Left ventricle myocardium inferior (tissue), 1 donor: ENCODE data around the gene OCSTAMP. TPM values are rescaled to one million over a fixed set of nuclear protein-coding genes. Genes with fewer than 3 reads are reported as not detected.

Experiments
- DNase-seq: peaks from one replicate; pipeline ENCODE4 v3.0.0-alpha.2; 2020
- H3K27ac ChIP-seq: fragments of 200-600 bp; replicated peaks from 2 replicates; pipeline ENCODE4 v1.8.0; 2021
- H3K27me3 ChIP-seq: fragments of 200-600 bp; 2 replicates; pipeline ENCODE4 v1.8.0; 2021; ENCODE audit warnings: low read depth
- H3K36me3 ChIP-seq: fragments of 200-600 bp; 2 replicates; pipeline ENCODE4 v1.8.0; 2021
- H3K4me1 ChIP-seq: fragments of 200-600 bp; 2 replicates; pipeline ENCODE4 v1.8.0; 2021
- H3K4me3 ChIP-seq: fragments of 200-600 bp; 2 replicates; pipeline ENCODE4 v1.8.0; 2021; ENCODE audit warnings: mild to moderate bottlenecking, moderate library complexity
- H3K9me3 ChIP-seq: fragments of 200-600 bp; replicated peaks from 2 replicates; pipeline ENCODE4 v1.8.0; 2021
- intact Hi-C: fragments of 100-400 bp; cut with micrococcal nuclease; formaldehyde crosslinking; loops from one replicate; pipeline ENCODE4 v1.11.0; 2022
- total RNA-seq: library from RNA; stranded (reverse); fragmentation: NEBNext Ultra II Directional; extraction: Animal tissue kit (Norgen Biotek cat#: 25700); gene quantifications from one replicate; pipeline ENCODE4 v1.2.1, GENCODE V29; 2021
- TF ChIP-seq, protein P1 (sequence below): fragments of 200-600 bp; IDR thresholded peaks from 2 replicates; pipeline ENCODE4 v1.8.0; 2021; ENCODE audit warnings: antibody characterized with exemption, mild to moderate bottlenecking, borderline replicate concordance
- donor health status: DM: no; HTN: yes; CAD: no; lungs with severe emphysema.

Gene OCSTAMP
- total RNA-seq, 1 donor from 2014 or later: not detected

DNA sequence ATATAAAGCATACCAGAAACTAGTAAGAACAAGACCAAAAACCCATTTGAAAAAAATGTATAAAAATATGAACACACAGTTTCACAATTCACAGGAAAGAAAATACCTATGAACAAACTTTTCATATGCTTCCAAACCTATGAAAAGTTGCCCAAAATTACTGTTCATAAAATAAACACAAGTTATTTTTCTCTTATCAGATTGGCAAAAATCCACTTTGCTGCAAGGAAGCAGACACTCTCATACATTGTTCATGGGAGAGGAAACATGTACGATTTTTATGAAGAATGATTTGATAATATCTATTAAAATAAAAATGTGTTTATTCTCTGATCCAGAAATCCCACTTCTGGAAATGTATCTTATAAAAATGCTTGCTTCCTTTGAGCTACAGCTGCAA is 40.0 kb upstream of the OCSTAMP start:
- Histone ChIP-seq H3K27me3 (no peaks in the 10 kb centered on the region), H3K4me1 (no peaks in the 10 kb centered on the region), H3K36me3 (no peaks in the 10 kb centered on the region), H3K9me3 (peaks cover 5% of the 10 kb centered on the region), H3K27ac (no peak overlapping the region), H3K4me3 (no peak overlapping the region)
- TF ChIP-seq, protein P1, sequence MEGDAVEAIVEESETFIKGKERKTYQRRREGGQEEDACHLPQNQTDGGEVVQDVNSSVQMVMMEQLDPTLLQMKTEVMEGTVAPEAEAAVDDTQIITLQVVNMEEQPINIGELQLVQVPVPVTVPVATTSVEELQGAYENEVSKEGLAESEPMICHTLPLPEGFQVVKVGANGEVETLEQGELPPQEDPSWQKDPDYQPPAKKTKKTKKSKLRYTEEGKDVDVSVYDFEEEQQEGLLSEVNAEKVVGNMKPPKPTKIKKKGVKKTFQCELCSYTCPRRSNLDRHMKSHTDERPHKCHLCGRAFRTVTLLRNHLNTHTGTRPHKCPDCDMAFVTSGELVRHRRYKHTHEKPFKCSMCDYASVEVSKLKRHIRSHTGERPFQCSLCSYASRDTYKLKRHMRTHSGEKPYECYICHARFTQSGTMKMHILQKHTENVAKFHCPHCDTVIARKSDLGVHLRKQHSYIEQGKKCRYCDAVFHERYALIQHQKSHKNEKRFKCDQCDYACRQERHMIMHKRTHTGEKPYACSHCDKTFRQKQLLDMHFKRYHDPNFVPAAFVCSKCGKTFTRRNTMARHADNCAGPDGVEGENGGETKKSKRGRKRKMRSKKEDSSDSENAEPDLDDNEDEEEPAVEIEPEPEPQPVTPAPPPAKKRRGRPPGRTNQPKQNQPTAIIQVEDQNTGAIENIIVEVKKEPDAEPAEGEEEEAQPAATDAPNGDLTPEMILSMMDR: no peak
- intact Hi-C loops: no loop called here
- DNase-seq: no peak

DNA sequence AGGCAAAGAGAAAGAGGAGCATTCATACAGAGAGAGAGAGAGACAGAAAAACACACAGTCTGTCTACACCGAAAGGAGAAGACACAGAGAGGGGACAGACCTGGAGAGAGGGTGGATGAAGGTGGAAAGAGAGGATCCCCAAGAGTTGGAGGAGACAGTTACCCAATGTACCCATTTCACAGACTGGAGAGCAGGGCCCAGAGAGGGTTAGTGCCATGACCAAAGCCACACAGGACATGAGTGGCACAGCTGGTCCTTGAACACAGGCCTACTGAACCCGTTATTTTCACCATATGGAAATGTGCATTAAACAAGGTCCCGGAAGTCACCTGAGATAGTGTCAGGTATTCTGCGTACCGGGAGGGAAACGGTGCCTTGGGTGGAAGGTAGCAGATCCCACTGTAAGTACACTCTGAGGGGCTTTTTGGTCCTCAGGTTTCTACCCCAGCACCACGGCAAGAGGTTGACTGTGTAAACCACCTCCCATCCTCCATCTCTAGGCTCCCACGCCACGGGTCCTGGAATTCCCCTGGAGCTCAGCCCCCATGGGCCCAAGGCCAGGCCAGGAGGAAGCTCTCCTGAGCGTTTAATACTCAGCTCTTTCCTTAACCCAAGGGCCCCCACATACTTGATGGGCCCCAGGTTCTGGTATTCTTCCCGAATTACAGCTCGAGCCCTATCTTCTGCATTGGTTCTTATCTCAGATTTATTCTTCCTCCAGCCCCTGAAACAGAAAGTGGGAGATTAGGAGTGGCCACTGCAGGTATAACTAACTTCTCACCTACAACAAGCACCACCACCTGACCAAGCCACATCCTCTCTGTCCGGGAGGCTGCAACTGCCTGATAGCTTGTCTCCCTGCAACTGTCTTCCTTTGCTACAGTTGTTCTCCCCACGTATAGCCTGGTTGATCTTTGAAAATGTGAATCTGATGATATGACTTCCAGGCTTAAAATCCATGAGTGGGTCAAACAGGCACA is 38.4 kb upstream of the OCSTAMP start:
- H3K4me1 ChIP-seq: no peaks in the 10 kb centered on the region
- TF ChIP-seq, protein P1: no peak
- peaks cover 2% of the 10 kb centered on the region for H3K27me3 ChIP-seq
- no peak overlapping the region for H3K4me3 ChIP-seq
- intact Hi-C loops: no loop called here
- no peaks in the 10 kb centered on the region for H3K36me3 ChIP-seq
- no peak overlapping the region for H3K27ac ChIP-seq
- no peak for DNase-seq
- H3K9me3 ChIP-seq: peaks cover 5% of the 10 kb centered on the region

DNA sequence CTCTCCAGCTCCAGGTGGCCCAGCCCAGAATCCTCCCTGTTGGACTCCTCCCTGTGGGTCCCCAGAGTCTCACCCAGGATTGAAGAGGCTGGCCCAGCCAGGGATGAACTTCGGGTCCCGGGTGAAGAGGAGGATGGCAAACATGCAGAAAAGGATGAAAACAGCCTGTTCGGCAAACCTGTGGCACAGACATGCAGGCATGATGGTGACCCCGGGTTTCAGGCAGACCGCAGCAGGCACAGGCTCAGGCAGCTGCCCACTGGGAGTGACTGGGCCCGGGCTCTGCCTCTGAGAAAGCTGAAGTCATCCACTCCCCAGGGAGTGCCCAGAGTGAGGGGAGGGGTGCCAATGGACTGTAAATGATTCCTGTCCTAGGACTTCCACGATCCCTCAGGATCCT is 37.5 kb upstream of the OCSTAMP start:
- no peak overlapping the region for H3K4me3 ChIP-seq
- no peaks in the 10 kb centered on the region for H3K4me1 ChIP-seq
- H3K27ac ChIP-seq: no peak overlapping the region
- no peak for DNase-seq
- peaks cover 10% of the 10 kb centered on the region for H3K27me3 ChIP-seq
- TF ChIP-seq, protein P1: no peak
- intact Hi-C loops: no loop called here
- peaks cover 3% of the 10 kb centered on the region for H3K9me3 ChIP-seq
- H3K36me3 ChIP-seq: no peaks in the 10 kb centered on the region

DNA sequence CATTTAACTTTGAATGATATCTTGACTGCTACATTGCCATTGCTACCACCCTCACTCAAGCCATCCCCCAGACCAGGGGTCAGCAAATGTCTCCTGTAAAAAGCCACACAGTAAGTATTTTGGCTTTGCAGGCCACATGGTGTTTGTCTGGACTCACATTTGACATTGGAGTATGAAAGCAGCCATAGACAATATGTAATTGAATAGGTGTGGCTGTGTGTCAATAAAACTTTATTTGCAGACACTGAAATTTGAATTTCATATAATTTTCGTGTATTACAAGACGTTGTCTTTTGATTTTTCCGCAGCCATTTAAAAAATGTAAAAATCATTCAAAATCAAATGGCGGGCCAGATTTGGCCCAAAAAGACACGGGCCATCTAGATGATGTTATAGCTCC is 36.3 kb upstream of the OCSTAMP start:
- intact Hi-C loops: no loop called here
- no peak for DNase-seq
- TF ChIP-seq, protein P1: no peak

DNA sequence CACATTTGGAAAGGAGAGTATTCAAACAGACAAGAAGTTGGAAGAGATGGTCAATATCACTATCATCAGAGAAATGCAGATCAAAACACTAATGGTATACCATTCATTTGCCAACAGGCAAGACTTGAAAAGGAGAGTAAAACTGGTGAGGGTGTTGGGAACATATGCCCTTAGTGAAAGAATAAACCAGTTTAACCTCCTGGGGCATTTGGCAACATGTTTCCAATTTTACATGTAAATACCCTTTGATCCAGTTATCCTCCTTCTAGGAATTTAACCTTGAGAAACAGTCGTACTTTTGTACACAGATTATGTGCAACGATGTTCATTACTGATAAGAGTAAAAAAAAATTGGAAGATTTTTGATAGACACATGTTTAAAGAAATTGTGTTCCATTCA is 34.1 kb upstream of the OCSTAMP start:
- DNase-seq: no peak
- H3K9me3 ChIP-seq: no peaks in the 10 kb centered on the region
- H3K4me1 ChIP-seq: no peaks in the 10 kb centered on the region
- no peaks in the 10 kb centered on the region for H3K36me3 ChIP-seq
- TF ChIP-seq, protein P1: no peak
- no peak overlapping the region for H3K4me3 ChIP-seq
- intact Hi-C loops: no loop called here
- peaks cover 20% of the 10 kb centered on the region for H3K27me3 ChIP-seq
- no peak overlapping the region for H3K27ac ChIP-seq

More for the DNA sequence above, 36.3 kb upstream of the OCSTAMP start:
- Histone ChIP-seq H3K4me1 (no peaks in the 10 kb centered on the region), H3K9me3 (no peaks in the 10 kb centered on the region), H3K4me3 (no peak overlapping the region), H3K27me3 (peaks cover 20% of the 10 kb centered on the region), H3K27ac (no peak overlapping the region), H3K36me3 (no peaks in the 10 kb centered on the region)
